GM12872 (cell line): ENCODE data around the gene THYN1.

Experiments
- CTCF ChIP-seq: IDR thresholded peaks from 3 replicates; pipeline ENCODE4 v1.5.1; 2011; ENCODE audit warnings: low read depth, mild to moderate bottlenecking, low read length, moderate library complexity; ENCODE audit not compliant: insufficient read depth

THYN1 gene

GRCh38 chr11:134289167-134289566 lies 36.0 kb upstream of the THYN1 start:
- TF ChIP-seq CTCF, result no peak

DNA sequence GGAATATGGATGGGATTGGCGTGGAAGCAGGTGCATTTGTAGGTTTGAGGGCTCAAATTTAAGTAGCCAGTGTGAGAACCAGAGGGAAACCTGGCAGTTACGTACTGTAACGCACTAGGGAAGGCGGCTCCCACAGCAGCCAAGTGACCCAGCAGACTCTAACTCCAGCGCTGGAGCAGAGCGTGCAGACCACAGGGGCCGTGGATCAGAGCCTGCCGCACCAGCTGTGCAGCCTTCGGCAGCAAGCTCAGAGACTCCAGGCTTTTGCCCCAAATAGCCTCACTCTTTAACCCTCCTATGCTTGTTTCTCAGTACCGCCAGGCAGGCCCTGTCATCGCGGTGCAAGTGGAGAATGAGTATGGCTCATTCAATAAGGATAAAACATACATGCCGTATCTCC lies 35.3 kb upstream of the THYN1 start:
- no peak for TF ChIP-seq CTCF

DNA sequence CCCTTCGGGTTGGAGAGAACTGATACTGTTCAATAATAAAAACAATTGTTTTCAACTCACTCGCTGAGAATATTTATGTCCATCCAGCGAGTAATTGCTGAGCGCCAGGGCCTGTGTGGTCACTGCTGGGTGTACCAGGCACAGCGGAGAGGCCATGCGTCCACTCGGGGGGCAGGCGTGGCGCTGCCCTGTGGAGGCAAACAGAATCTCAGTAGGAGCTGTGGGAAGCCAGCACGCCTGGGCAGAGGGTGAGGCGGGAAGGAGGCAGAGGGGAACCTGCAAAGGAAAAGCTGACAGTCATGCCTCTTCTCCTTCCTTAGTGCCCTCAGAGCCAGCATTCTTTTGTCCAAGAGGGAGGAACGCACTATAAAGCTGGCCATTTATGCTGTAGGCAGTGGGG lies 34.4 kb upstream of the THYN1 start:
- no peak for TF ChIP-seq CTCF

DNA sequence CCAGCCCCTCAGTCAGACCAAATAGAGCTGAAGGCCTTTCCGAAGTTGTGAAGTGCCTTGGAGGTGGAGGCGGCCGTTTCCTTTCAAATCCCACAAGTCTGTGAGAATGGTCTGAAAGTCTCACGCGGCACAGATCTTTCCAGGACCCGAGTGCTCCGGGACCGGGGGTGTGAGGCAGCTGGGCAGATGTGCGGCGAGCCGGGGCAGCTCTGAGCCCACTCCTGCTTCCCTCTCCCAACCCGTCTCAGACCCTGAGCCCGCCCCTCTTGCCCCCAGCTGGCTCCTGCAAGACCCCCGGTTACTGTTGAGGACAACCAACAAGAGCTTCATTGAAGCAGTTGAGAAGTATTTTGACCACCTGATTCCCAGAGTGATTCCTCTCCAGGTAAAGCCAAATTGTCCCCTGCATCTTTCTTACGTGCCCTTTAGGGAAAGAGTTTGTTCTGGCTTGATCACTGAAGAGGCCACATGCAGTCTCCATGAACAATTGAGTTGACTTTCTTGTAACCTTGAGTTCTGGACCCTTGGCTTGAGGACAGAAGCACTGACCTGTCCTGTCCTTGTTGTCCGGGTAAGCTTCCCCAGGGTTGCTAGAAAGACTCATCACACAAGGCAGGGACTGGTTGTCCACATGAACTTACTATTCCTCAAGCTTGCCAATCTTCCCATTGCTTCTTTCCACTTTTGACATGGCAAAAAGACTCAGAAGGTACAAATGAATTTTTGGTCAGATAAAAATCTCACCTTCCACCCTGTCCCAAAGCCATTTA lies 30.5 kb upstream of the THYN1 start:
- TF ChIP-seq CTCF, result no peak

- TF ChIP-seq CTCF, result no peak
Observed at GRCh38 chr11:134282121-134283045, 29.2 kb upstream of the THYN1 start.

DNA sequence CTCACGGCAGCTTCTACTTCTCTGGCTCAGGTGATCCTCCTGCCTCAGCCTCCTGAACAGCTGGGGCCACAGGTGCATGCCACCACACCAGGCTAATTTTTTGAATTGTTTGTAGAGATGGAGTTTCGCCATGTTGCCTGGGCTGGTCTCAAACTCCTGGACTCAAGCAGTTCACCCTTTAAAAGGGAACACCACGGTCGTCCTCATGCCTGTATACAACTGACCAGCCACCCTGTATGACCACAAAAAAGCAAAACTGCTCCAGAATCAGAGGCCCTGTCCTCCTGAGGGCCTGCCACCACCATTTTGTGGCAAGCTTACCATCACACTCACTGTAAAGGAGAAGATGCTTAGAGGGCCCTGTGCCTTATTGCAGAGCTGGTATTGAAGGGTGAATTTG lies 25.2 kb upstream of the THYN1 start:
- no peak for TF ChIP-seq CTCF

DNA sequence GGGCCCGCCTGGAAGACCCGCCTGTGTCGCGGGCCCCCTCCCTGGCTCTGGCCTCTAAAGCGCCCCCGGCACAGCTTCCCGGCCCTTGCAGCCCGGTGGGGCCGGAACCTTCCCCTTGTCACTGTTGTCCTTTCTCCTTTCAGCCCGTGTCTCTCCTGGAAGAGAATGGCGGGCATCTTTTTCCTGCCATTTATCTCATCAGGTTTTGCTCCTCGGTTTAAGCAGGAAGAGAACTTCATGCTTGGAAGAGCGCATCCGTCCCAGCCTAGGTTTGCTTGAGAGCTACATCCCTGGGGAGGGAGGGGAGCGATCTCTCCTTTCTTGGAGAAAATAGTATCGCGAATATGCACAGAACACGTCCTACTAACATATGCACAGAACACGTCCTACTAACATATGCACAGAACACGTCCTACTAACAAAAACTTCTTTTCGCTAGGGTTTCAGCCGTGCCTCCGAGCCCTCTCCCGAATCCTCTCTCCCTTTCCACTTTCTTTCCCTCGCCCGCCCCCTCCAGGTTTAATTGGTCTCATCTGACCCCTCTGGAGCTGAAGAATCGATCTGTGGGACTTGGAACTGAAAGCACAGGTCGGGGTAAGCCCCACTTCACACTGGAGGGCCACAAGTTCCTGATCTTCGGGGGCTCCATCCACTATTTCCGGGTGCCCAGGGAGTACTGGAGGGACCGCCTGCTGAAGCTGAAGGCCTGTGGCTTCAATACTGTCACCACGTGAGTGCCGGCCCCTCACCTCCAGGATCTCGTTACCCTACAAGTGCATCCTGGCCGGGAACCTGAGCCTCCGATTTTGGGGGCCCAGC lies 24.2 kb upstream of the THYN1 start:
- TF ChIP-seq CTCF, result no peak
